Measurements from ENCODE around the gene TTLL8.

Gene TTLL8

DNA sequence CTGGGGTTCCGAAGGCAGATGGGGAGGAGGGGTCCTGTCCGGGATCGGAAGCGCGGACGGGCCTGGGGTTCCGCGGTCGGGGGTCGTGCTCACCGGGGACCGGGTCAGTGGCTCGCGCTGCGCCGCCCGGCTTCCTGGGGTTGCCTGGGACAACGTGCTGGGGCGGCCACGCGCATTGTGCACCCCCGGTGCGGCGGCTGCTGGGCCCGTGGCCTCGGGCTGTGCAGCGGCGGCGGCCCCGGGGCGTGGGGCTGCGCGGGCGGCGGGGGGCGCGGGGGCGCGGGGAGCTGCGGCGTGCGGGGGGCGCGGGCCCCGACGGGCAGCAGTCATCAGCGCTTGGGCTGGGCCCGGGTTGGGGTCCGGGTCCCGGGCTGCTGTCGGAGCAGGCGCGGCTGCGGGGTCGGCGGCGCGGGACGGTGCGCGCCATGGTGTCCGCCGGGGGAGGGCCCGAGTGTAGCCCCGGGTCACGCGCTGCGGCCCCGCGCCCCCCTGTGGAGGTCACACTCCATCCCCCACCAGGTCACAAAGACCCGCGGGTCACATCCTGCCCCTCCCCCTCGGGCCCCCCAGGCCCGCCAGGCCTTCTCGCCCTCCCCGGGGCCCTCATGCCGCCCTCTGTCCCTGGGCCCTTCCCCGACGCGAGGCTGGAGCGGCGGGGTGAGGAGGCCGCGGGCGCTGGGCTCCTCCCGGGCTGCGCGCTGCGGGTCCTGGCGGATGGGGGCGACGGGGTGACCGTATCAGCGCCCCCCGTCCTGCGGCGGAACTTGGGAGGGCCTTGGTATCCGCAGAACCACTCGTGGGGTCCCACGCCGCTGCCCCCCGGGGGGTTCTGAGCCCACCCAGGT lies at the start of gene TTLL8:
TSS of gene TTLL8 (minus strand) at position 238 of the 845 bp plus-strand sequence.
- H2AFZ ChIP-seq (ENCODE audit: low read length, unreplicated experiment), result no peak within 1 kb of the TSS
- H3K4me1 ChIP-seq (ENCODE audit: control insufficient read depth, insufficient read depth, low read length, unreplicated experiment), result peaks cover 5% of the 10 kb centered on the region
- H3K27me3 ChIP-seq (ENCODE audit: insufficient read depth, low read length), result peaks cover 16% of the 10 kb centered on the region
- no peak within 1 kb of the TSS for H3K4me3 ChIP-seq (ENCODE audit: low read depth, low read length)
- H3K27ac ChIP-seq (ENCODE audit: low read depth, low read length), result no peak within 1 kb of the TSS
- H3K79me2 ChIP-seq (ENCODE audit: control insufficient read depth, insufficient read depth, low read length, unreplicated experiment), result no peaks in the 10 kb centered on the region
- H3K36me3 ChIP-seq (ENCODE audit: insufficient read depth, low read length), result no peaks in the 10 kb centered on the region

DNA sequence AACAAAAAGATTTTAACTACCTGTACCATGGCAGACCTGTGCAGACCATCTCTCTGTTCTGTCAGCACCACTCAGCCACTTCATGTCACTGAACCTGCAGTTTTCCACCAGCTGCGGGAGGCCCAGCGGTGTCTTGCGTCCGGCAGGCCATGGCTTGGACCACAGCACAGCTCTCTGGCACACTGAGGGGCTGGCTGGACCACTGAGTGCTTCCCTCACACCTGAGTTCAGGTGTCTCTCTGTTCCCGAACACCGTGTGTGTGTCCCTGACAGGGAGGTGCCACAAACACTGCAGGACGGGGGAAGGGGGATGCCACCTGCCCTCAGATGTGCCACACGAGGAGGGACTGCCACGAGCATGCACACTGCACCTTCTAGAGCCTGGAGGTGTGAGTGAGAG lies 49.4 kb upstream of the TTLL8 start:
- Histone ChIP-seq H3K79me2 (ENCODE audit: control insufficient read depth, insufficient read depth, low read length, unreplicated experiment) (no peaks in the 10 kb centered on the region), H3K4me3 (ENCODE audit: low read depth, low read length) (no peak overlapping the region), H3K27me3 (ENCODE audit: insufficient read depth, low read length) (no peaks in the 10 kb centered on the region), H2AFZ (ENCODE audit: low read length, unreplicated experiment) (no peak overlapping the region), H3K4me1 (ENCODE audit: control insufficient read depth, insufficient read depth, low read length, unreplicated experiment) (peaks cover 8% of the 10 kb centered on the region), H3K36me3 (ENCODE audit: insufficient read depth, low read length) (no peaks in the 10 kb centered on the region), H3K27ac (ENCODE audit: low read depth, low read length) (no peak overlapping the region)

DNA sequence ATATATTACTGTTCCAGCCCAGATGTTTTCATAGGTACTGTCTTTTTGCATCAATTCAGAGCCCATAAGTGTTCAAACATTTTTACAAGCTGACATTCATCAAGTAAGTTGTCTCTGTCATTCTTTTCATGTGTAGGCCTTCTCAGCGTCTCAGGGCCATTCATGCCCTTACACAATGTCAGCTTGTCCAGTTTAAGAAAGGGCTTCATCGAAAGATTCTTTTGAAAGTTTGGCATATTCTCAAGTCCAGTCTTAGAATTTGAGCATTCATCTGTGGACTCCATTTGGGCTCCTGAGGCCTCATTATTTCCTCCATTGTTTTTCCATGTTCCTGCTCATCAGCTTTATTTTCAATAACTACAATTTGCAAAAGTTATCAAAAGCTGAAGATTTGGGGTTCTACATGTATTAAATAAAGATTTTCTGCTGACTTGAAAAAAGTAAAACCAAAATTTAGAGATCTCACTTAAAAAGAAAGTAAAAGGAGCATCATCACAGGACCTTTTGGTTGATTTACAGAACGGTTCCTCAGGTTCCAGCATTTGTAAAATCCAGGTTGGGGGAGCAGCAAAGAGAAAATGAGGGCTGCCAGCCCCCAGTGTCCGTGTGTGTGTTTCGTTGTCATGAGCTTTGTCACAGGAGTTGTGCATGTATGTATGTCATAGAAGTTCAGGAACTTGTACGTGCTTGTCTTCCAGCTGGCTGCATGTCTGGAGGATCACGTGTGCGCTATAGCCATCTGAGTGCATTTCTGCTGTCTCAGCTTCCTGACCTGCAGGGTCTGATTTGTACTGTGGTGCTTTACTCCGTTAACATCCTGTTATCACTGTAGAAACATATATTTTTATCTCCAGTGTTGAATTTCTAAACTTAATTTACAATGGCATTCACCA lies 47.4 kb upstream of the TTLL8 start:
- H3K4me3 ChIP-seq (ENCODE audit: low read depth, low read length), result no peak overlapping the region
- no peaks in the 10 kb centered on the region for H3K36me3 ChIP-seq (ENCODE audit: insufficient read depth, low read length)
- no peak overlapping the region for H2AFZ ChIP-seq (ENCODE audit: low read length, unreplicated experiment)
- H3K27me3 ChIP-seq (ENCODE audit: insufficient read depth, low read length), result no peaks in the 10 kb centered on the region
- H3K79me2 ChIP-seq (ENCODE audit: control insufficient read depth, insufficient read depth, low read length, unreplicated experiment), result no peaks in the 10 kb centered on the region
- no peak overlapping the region for H3K27ac ChIP-seq (ENCODE audit: low read depth, low read length)
- H3K4me1 ChIP-seq (ENCODE audit: control insufficient read depth, insufficient read depth, low read length, unreplicated experiment), result no peaks in the 10 kb centered on the region

DNA sequence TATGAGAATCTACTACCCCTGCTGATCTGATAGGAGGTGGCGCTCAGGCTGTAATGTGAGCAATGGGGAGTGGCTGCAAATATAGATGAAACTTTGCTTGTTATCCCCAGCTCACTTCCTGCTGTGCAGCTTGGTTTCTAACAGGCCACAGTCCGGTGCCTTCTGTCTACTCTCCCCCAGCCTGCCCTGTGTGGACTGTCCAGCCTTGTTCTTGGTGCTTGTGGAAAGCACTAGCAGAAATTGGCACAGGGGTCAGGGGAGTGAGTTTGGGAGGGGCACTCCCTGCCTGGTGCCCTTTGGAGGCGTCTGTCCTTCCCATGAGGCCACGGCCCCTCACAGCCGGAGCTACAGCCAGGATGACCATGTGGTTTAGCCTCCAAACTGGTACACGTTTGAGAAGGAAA lies 46.0 kb upstream of the TTLL8 start:
- H3K4me3 ChIP-seq (ENCODE audit: low read depth, low read length), result no peak overlapping the region
- H3K27me3 ChIP-seq (ENCODE audit: insufficient read depth, low read length), result no peaks in the 10 kb centered on the region
- H3K4me1 ChIP-seq (ENCODE audit: control insufficient read depth, insufficient read depth, low read length, unreplicated experiment), result no peaks in the 10 kb centered on the region
- no peaks in the 10 kb centered on the region for H3K79me2 ChIP-seq (ENCODE audit: control insufficient read depth, insufficient read depth, low read length, unreplicated experiment)
- no peaks in the 10 kb centered on the region for H3K36me3 ChIP-seq (ENCODE audit: insufficient read depth, low read length)
- H3K27ac ChIP-seq (ENCODE audit: low read depth, low read length), result no peak overlapping the region
- no peak overlapping the region for H2AFZ ChIP-seq (ENCODE audit: low read length, unreplicated experiment)

DNA sequence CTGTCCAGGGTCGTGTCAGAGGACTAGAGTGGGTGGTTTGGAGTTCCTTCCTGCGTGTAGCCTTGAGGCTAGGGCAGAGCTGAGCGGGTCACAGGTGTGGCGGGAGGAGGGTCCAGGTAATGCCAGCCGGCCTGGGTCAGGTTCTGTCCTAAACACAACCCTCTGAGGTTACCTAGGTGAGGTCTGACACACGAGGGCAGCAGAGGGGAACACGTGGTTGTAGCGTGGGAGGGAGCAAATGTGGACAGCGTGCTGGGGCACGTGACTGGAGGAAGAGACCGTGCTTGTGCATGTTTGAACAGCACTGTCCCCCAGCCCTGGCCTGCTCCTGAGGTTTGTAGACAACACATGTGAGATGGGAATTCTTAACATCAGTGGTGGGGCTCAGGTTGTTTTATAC lies 44.8 kb upstream of the TTLL8 start:
- Histone ChIP-seq H3K36me3 (ENCODE audit: insufficient read depth, low read length) (no peaks in the 10 kb centered on the region), H3K27ac (ENCODE audit: low read depth, low read length) (no peak overlapping the region), H3K4me3 (ENCODE audit: low read depth, low read length) (no peak overlapping the region), H2AFZ (ENCODE audit: low read length, unreplicated experiment) (no peak overlapping the region), H3K4me1 (ENCODE audit: control insufficient read depth, insufficient read depth, low read length, unreplicated experiment) (no peaks in the 10 kb centered on the region), H3K79me2 (ENCODE audit: control insufficient read depth, insufficient read depth, low read length, unreplicated experiment) (no peaks in the 10 kb centered on the region), H3K27me3 (ENCODE audit: insufficient read depth, low read length) (no peaks in the 10 kb centered on the region)

DNA sequence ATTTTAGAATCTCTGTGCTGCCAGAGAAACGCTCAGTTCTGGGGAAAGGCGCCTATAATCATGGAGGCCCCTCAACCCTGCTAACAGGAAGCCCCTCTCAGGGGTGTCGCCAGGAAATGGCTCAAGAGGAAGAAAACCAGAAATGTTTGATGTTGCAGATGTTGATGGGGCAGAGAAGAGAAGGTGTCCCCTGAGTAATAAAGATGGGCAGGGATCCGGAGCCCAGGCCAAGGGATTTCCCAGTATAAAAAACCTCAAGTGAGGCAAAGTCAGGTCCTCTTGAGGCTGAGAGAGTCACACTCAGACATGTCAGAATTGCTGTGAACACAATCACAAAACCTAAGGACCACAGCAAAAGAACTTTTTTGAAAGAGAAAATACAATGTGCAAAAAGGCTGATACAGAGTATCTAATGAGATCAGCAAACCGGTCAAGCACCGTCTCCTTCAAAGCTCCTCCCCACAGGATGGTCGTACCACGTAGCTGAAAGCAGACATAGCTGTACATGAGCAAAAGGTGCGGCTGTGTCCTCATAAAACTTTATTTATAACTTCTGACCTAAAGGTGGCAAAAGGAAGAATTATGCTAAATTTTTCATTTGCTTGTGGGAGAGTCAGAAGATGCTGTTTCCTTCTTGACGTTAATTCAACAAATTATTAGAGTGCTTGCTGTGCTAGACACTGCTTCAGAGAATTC lies 43.9 kb upstream of the TTLL8 start:
- Histone ChIP-seq H3K79me2 (ENCODE audit: control insufficient read depth, insufficient read depth, low read length, unreplicated experiment) (no peaks in the 10 kb centered on the region), H3K36me3 (ENCODE audit: insufficient read depth, low read length) (no peaks in the 10 kb centered on the region), H3K27ac (ENCODE audit: low read depth, low read length) (no peak overlapping the region), H3K4me1 (ENCODE audit: control insufficient read depth, insufficient read depth, low read length, unreplicated experiment) (no peaks in the 10 kb centered on the region), H3K27me3 (ENCODE audit: insufficient read depth, low read length) (no peaks in the 10 kb centered on the region), H2AFZ (ENCODE audit: low read length, unreplicated experiment) (no peak overlapping the region), H3K4me3 (ENCODE audit: low read depth, low read length) (no peak overlapping the region)

DNA sequence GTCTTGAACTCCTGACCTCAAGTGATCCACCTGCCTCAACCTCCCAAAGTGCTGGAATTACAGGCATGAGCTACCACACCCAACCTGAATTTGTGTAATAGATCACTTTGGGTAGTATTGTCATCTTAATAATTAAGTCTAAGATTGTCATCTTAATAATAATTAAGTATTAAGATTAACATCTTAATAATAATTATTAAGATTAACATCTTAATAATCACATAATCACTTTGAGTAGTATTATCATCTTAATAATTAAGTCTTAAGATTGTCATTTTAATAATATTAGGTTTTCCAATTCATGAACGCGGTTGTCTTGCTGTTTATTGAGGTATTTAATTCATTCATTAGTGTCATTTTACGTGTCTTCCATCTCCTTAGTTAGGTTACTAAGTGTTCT lies 40.0 kb upstream of the TTLL8 start:
- H3K4me1 ChIP-seq (ENCODE audit: control insufficient read depth, insufficient read depth, low read length, unreplicated experiment), result no peaks in the 10 kb centered on the region
- H3K79me2 ChIP-seq (ENCODE audit: control insufficient read depth, insufficient read depth, low read length, unreplicated experiment), result no peaks in the 10 kb centered on the region

DNA sequence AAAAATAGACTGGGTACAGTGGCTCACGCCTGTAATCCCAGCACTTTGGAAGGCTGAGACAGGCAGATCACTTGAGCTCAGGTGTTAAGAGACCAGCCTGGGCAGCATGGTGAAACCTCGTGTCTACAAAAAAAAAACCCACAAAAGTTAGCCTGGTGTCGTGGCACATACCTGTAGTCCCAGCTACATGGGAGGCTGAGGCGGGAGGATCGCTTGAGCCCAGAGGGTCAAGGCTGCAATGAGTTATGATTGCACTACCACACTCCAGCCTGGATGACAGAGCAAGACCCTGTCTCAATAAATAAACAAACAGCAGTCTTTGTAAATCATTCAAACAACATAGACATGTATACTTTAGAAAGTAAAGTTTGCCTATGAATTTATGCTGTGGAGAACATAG lies 34.2 kb upstream of the TTLL8 start:
- Histone ChIP-seq H3K79me2 (ENCODE audit: control insufficient read depth, insufficient read depth, low read length, unreplicated experiment) (no peaks in the 10 kb centered on the region), H3K27ac (ENCODE audit: low read depth, low read length) (no peak overlapping the region), H3K36me3 (ENCODE audit: insufficient read depth, low read length) (no peaks in the 10 kb centered on the region), H3K4me3 (ENCODE audit: low read depth, low read length) (no peak overlapping the region), H2AFZ (ENCODE audit: low read length, unreplicated experiment) (no peak overlapping the region), H3K4me1 (ENCODE audit: control insufficient read depth, insufficient read depth, low read length, unreplicated experiment) (no peaks in the 10 kb centered on the region), H3K27me3 (ENCODE audit: insufficient read depth, low read length) (no peaks in the 10 kb centered on the region; the same call in 1 of the 2 replicates)

More for the DNA sequence above, 40.0 kb upstream of the TTLL8 start:
- Histone ChIP-seq H3K36me3 (ENCODE audit: insufficient read depth, low read length) (no peaks in the 10 kb centered on the region), H2AFZ (ENCODE audit: low read length, unreplicated experiment) (no peak overlapping the region), H3K27ac (ENCODE audit: low read depth, low read length) (no peak overlapping the region), H3K27me3 (ENCODE audit: insufficient read depth, low read length) (no peaks in the 10 kb centered on the region; the same call in 1 of the 2 replicates), H3K4me3 (ENCODE audit: low read depth, low read length) (no peak overlapping the region)

DNA sequence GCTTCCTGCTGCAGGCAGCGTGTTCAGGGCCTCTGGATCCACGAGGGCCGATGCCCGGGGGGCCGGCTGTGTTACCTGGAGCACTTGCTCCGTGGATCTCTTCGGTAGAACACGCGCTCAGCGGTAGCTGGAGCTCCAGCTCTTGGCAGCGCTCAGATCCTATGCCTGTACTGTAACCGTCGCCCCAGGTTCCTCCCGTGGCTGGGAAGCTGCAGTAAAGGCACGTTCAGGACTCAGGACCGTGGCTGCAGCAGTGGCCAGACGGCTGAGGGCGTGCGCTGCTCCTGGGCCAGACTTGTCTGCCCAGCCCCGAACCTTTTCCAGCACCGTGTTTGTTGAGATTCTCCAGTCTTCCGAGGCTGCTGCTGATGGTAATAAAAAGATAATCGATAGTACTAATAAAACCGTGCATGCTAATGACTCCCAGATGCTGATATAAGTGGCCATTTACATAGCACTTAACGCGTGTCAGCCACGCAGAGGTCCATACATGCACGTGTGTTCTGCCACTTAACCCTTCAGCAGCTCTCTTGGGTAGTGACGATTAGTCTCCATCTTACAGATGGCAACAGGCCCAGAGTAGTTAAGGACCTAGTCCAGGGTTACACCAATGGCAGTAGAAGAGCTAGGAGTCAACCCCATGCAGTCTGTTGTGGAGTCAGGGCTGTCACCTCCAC lies 33.1 kb upstream of the TTLL8 start:
- Histone ChIP-seq H3K27ac (ENCODE audit: low read depth, low read length) (no peak overlapping the region), H3K4me1 (ENCODE audit: control insufficient read depth, insufficient read depth, low read length, unreplicated experiment) (no peaks in the 10 kb centered on the region), H3K4me3 (ENCODE audit: low read depth, low read length) (no peak overlapping the region), H3K79me2 (ENCODE audit: control insufficient read depth, insufficient read depth, low read length, unreplicated experiment) (no peaks in the 10 kb centered on the region), H3K27me3 (ENCODE audit: insufficient read depth, low read length) (no peaks in the 10 kb centered on the region; the same call in 1 of the 2 replicates), H3K36me3 (ENCODE audit: insufficient read depth, low read length) (no peaks in the 10 kb centered on the region), H2AFZ (ENCODE audit: low read length, unreplicated experiment) (no peak overlapping the region)

DNA sequence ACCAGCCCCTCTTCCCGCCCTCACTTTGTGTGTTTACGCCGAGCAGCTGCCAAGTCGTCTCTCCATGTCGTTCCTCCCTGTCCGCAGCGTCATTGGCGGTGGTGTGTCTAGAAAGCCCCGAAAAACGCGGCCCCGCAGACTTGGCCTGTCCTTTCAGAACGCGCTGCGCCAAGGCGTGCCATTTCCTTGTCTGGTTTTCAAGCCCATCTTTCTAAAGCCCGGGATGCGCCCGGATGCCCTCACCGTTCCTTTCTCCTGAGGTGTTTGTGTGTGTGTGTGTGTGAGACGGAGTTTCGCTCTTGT lies 32.3 kb upstream of the TTLL8 start:
- Histone ChIP-seq H3K27ac (ENCODE audit: low read depth, low read length) (no peak overlapping the region), H3K4me3 (ENCODE audit: low read depth, low read length) (no peak overlapping the region), H2AFZ (ENCODE audit: low read length, unreplicated experiment) (no peak overlapping the region), H3K36me3 (ENCODE audit: insufficient read depth, low read length) (no peaks in the 10 kb centered on the region), H3K4me1 (ENCODE audit: control insufficient read depth, insufficient read depth, low read length, unreplicated experiment) (no peaks in the 10 kb centered on the region), H3K27me3 (ENCODE audit: insufficient read depth, low read length) (no peaks in the 10 kb centered on the region), H3K79me2 (ENCODE audit: control insufficient read depth, insufficient read depth, low read length, unreplicated experiment) (no peaks in the 10 kb centered on the region)

Measured in ACC112 (cell line).